GM18499 (cell line): ENCODE data around the gene SDR42E1.
"Not testable (repeated sequence)": the region's sequence is repeated elsewhere in the genome, so short reads cannot be mapped to it uniquely, and the experiment has no call there.

Experiments used
- ATAC-seq: cut with Tn5 transposase; IDR thresholded peaks from one replicate; pipeline ENCODE4 v1.9.1; 2021; ENCODE audit warnings: moderate number of reproducible peaks; ENCODE audit not compliant: insufficient read depth, unreplicated experiment

The SDR42E1 gene

GRCh38 chr16:82040296-82040695 is 29.0 kb upstream of the SDR42E1 start:
- ATAC-seq, result no peak

- ATAC-seq, result no peak
These were observed 26.4 kb upstream of the SDR42E1 start for GRCh38 chr16:82037666-82038065.

- no peak for ATAC-seq
These were observed 26.0 kb upstream of the SDR42E1 start for GRCh38 chr16:82037251-82037650.

GRCh38 chr16:82034981-82035612 is 23.8 kb upstream of the SDR42E1 start, which contains the start of gene HSD17B2:
Gene HSD17B2, plus strand, starts transcription at chr16:82035253. Its CDS starts 172 bp downstream, at chr16:82035425.
- ATAC-seq, result no peak

GRCh38 chr16:82033683-82034300 is 22.5 kb upstream of the SDR42E1 start:
- no peak for ATAC-seq

GRCh38 chr16:82033006-82033405 is 21.7 kb upstream of the SDR42E1 start:
- ATAC-seq, result no peak

GRCh38 chr16:82031116-82032084 is 20.1 kb upstream of the SDR42E1 start:
- ATAC-seq, result no peak

- ATAC-seq, result no peak
These were observed 16.4 kb upstream of the SDR42E1 start for GRCh38 chr16:82027629-82028064.

GRCh38 chr16:82024883-82025282 is 13.6 kb upstream of the SDR42E1 start:
- no peak for ATAC-seq

- no peak for ATAC-seq
These were observed 13.0 kb upstream of the SDR42E1 start for GRCh38 chr16:82024316-82024715.

- no peak for ATAC-seq
These were observed 11.9 kb upstream of the SDR42E1 start for GRCh38 chr16:82023206-82023605.

- no peak for ATAC-seq
These were observed 8.8 kb upstream of the SDR42E1 start for GRCh38 chr16:82020051-82020450.

GRCh38 chr16:82019535-82019934 is 8.3 kb upstream of the SDR42E1 start:
- ATAC-seq, result no peak

- no peak for ATAC-seq
These were observed 6.8 kb upstream of the SDR42E1 start for GRCh38 chr16:82017911-82018568.

- no peak for ATAC-seq
These were observed 5.7 kb upstream of the SDR42E1 start for GRCh38 chr16:82016964-82017363.

GRCh38 chr16:82016263-82016662 is 5.0 kb upstream of the SDR42E1 start:
- ATAC-seq, result no peak

GRCh38 chr16:82013139-82013538 is 1.9 kb upstream of the SDR42E1 start:
- ATAC-seq, result no peak

GRCh38 chr16:82010649-82011048 is 621 bp downstream of the SDR42E1 start:
- ATAC-seq, result no peak

GRCh38 chr16:82009789-82010188 is 1.5 kb downstream of the SDR42E1 start:
- ATAC-seq, result not testable (repeated sequence)

- no peak for ATAC-seq
These were observed 2.2 kb downstream of the SDR42E1 start for GRCh38 chr16:82008957-82009592.
